ENCODE results near the gene TCHH.

The TCHH gene

GRCh38 chr1:152067150-152067549, 48.1 kb downstream of the TCHH start:
- no peak for DNase-seq

- DNase-seq, result no peak
Measured at GRCh38 chr1:152061952-152062351, 53.3 kb downstream of the TCHH start.
